PC-9 (cell line): ENCODE results near the gene GPATCH4. TPM values are rescaled to one million over a fixed set of nuclear protein-coding genes. Genes with fewer than 3 reads are reported as not detected.
A peak's percentile ranks its signal among the peaks of the same experiment; 100 is the strongest.

Experiments
- BruUV-seq: library from RNA; stranded (reverse); fragments of 400-500 nt; replicated peaks from 2 replicates; lab custom pipeline; 2021; lab: Mats Ljungman, UMichigan
- CTCF ChIA-PET: fragments of 300-600 bp; sonication (Branson Sonifier 250); formaldehyde crosslinking; loops from one replicate; lab custom pipeline; 2022; ENCODE audit warnings: antibody characterized with exemption; lab: Charles Lee
- POLR2A ChIA-PET: fragments of 300-600 bp; sonication (Branson Sonifier 250); formaldehyde crosslinking; loops from one replicate; lab custom pipeline; 2022; ENCODE audit warnings: antibody characterized with exemption; ENCODE audit not compliant: unreplicated experiment; lab: Charles Lee
- DNase-seq, 2 experiments: peaks; one replicate each; pipeline versions ENCODE4 v3.0.0 to v3.0.0-alpha.2; 2015 to 2022; ENCODE audit warnings: mixed read lengths in 1 of 2
- H2AFZ ChIP-seq: fragments of 200-600 bp; sonication (generic); 2 replicates; pipeline ENCODE4 v1.8.1; 2017; ENCODE audit warnings: antibody characterized with exemption
- H3F3A ChIP-seq: fragments of 200-600 bp; sonication (generic); 2 replicates; pipeline ENCODE4 v1.8.1; 2017; ENCODE audit warnings: antibody characterized with exemption, mild to moderate bottlenecking, low read depth; ENCODE audit not compliant: insufficient read depth
- H3K27ac ChIP-seq: fragments of 200-600 bp; sonication (generic); 2 replicates; pipeline ENCODE4 v1.6.1; 2016; ENCODE audit warnings: mixed run types
- H3K27me3 ChIP-seq: fragments of 200-600 bp; sonication (generic); 2 replicates; pipeline ENCODE4 v1.6.1; 2016; ENCODE audit warnings: low read depth, mixed run types; ENCODE audit not compliant: insufficient read depth
- H3K36me3 ChIP-seq: fragments of 200-600 bp; sonication (generic); 2 replicates; pipeline ENCODE4 v1.6.1; 2016; ENCODE audit warnings: low read depth, mixed run types
- H3K4me1 ChIP-seq: fragments of 200-600 bp; sonication (generic); replicated peaks from 2 replicates; pipeline ENCODE4 v1.6.1; 2016; ENCODE audit warnings: mixed run types; ENCODE audit not compliant: insufficient read depth
- H3K4me2 ChIP-seq: fragments of 200-600 bp; sonication (generic); 2 replicates; pipeline ENCODE4 v1.6.1; 2017; ENCODE audit warnings: mixed run types
- H3K4me3 ChIP-seq: fragments of 200-600 bp; sonication (generic); 2 replicates; pipeline ENCODE4 v1.6.1; 2016; ENCODE audit warnings: mixed run types
- H3K79me2 ChIP-seq: fragments of 200-600 bp; sonication (generic); 2 replicates; pipeline ENCODE4 v1.6.1; 2017; ENCODE audit warnings: low read depth, mixed run types
- H3K9me2 ChIP-seq: fragments of 200-600 bp; sonication (generic); 2 replicates; pipeline ENCODE4 v1.8.1; 2017; ENCODE audit warnings: mild to moderate bottlenecking; ENCODE audit not compliant: insufficient read depth
- H3K9me3 ChIP-seq: fragments of 200-600 bp; sonication (generic); 2 replicates; pipeline ENCODE4 v1.8.1; 2016; ENCODE audit warnings: low read depth; ENCODE audit not compliant: insufficient read depth
- H4K20me1 ChIP-seq: fragments of 200-600 bp; sonication (generic); 2 replicates; pipeline ENCODE4 v1.8.1; 2017; ENCODE audit not compliant: insufficient read depth
- EZH2 ChIP-seq: fragments of 200-600 bp; sonication (generic); IDR thresholded peaks from 2 replicates; pipeline ENCODE4 v1.8.0; 2017; ENCODE audit warnings: antibody characterized with exemption, low read depth
- intact Hi-C: fragments of 100-400 bp; cut with micrococcal nuclease; formaldehyde crosslinking; loops from one replicate; pipeline ENCODE4 v1.10.0; 2022; ENCODE audit not compliant: unreplicated experiment
- total RNA-seq: library from RNA; stranded (reverse); gene quantifications from 2 replicates; pipeline ENCODE4 v1.2.3, GENCODE V29; 2021
- TF ChIP-seq, protein P1 (sequence below): fragments of 200-600 bp; sonication (generic); conservative IDR thresholded peaks from 2 replicates; pipeline ENCODE4 v1.6.1; 2017; ENCODE audit warnings: mixed run types, antibody characterized with exemption, mild to moderate bottlenecking, moderate library complexity

The GPATCH4 gene
- total RNA-seq, 1 experiment from 2014 or later, result 17.5 TPM

DNA sequence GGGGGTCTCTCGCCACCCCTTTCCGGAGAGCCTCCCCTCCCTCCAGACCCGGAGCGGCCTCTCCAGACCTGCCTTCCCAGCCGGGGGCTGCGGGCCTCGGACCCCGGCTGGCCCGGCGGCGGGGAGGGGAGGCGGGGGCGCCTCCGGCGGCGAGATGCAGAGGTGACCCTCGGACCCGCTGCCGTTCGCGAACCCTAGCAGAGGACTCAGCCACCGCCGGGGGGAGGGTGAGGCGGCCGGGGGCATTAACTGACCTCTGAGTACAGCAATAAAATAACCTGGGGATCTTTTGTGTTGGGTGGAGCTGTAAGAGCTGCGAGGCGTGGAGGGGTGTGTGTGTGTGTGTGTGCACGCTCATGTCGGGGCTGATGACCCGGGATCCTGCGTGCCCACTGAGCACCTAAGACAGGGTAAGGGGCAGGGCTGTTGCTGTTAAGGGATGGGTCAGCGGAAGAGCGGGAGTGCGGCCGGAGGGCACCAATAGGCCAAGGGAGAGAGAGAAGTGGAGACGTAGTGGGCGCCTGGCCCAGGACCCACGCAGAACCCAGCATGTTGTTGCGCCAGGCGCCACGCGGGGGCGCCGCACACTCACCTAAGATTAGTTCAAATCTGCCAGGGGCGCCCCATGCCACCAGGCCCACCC lies 24.3 kb upstream of the GPATCH4 start:
- no peak overlapping the region for H3K27ac ChIP-seq
- H3K9me2 ChIP-seq, result no peaks in the 10 kb centered on the region
- no peak for TF ChIP-seq EZH2
- TF ChIP-seq, protein P1, sequence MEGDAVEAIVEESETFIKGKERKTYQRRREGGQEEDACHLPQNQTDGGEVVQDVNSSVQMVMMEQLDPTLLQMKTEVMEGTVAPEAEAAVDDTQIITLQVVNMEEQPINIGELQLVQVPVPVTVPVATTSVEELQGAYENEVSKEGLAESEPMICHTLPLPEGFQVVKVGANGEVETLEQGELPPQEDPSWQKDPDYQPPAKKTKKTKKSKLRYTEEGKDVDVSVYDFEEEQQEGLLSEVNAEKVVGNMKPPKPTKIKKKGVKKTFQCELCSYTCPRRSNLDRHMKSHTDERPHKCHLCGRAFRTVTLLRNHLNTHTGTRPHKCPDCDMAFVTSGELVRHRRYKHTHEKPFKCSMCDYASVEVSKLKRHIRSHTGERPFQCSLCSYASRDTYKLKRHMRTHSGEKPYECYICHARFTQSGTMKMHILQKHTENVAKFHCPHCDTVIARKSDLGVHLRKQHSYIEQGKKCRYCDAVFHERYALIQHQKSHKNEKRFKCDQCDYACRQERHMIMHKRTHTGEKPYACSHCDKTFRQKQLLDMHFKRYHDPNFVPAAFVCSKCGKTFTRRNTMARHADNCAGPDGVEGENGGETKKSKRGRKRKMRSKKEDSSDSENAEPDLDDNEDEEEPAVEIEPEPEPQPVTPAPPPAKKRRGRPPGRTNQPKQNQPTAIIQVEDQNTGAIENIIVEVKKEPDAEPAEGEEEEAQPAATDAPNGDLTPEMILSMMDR, result peak; percentile 92
- intact Hi-C loops, result loop anchor here (2.0 to 10.0 kb wide), 3 partner anchors 233 to 299 kb away; partner anchors contain the start of genes INSRR and LRRC71
- H3K79me2 ChIP-seq, result no peaks in the 10 kb centered on the region
- H3F3A ChIP-seq, result peaks cover 21% of the 10 kb centered on the region
- peaks cover 26% of the 10 kb centered on the region for H3K4me1 ChIP-seq
- H2AFZ ChIP-seq, result no peak overlapping the region
- POLR2A ChIA-PET, result interaction anchor here (0.5 kb wide), 1 partner anchor 73 kb away, joined by 6 read pairs; no protein-coding TSS in a partner anchor
- BruUV-seq, result no TSS peak
- H3K4me2 ChIP-seq, result 0 out of 2 replicates have a peak overlapping the region, but pooled peaks have one; percentile 15
- DNase-seq, result peak in 1 of 2 experiments; percentile 32
- no peaks in the 10 kb centered on the region for H4K20me1 ChIP-seq
- H3K36me3 ChIP-seq, result no peaks in the 10 kb centered on the region
- no peaks in the 10 kb centered on the region for H3K9me3 ChIP-seq
- CTCF ChIA-PET, result interaction anchor here (0.5 to 1.5 kb wide), 3 partner anchors 54 to 234 kb away, joined by 3 to 4 read pairs (median 4); no protein-coding TSS in a partner anchor
- peaks cover 13% of the 10 kb centered on the region; the same call in 1 of the 2 replicates for H3K27me3 ChIP-seq
- H3K4me3 ChIP-seq, result no peak overlapping the region

DNA sequence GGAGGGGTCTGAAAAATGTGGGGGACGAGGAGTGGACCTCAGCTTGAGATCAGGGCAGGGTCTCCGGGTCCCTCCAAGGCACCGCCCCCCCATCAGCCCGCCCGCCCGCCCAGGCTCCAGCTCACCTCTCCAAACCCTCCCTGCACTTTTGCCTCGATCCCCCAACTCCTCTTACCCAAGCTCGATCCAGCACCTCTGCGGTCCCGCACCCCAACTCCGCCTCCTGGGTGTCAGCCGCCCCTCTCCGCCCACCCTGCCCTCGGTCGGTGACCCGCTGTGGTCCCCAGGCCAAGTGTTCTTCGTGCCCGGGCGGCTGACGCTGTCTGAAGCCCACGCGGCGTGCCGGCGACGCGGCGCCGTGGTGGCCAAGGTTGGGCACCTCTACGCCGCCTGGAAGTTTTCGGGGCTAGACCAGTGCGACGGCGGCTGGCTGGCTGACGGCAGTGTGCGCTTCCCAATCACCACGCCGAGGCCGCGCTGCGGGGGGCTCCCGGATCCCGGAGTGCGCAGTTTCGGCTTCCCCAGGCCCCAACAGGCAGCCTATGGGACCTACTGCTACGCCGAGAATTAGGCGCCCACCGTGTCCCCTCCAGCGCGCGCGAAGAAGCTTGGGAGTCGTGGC lies 23.6 kb upstream of the GPATCH4 start:
- H3K4me1 ChIP-seq, result peaks cover 21% of the 10 kb centered on the region
- no peak for DNase-seq
- no peaks in the 10 kb centered on the region for H4K20me1 ChIP-seq
- no peaks in the 10 kb centered on the region for H3K9me3 ChIP-seq
- no peaks in the 10 kb centered on the region for H3K36me3 ChIP-seq
- no peaks in the 10 kb centered on the region for H3K79me2 ChIP-seq
- intact Hi-C loops, result loop anchor here (10.0 kb wide), 1 partner anchor 300 kb away; the partner anchor contains the start of gene LRRC71
- peaks cover 19% of the 10 kb centered on the region; the same call in 1 of the 2 replicates for H3K27me3 ChIP-seq
- H3K27ac ChIP-seq, result no peak overlapping the region
- BruUV-seq, result no TSS peak
- H3K9me2 ChIP-seq, result no peaks in the 10 kb centered on the region
- H2AFZ ChIP-seq, result no peak overlapping the region
- CTCF ChIA-PET, result interaction anchor here (0.5 to 1.5 kb wide), 4 partner anchors 55 to 303 kb away, joined by 3 to 7 read pairs (median 6); no protein-coding TSS in a partner anchor
- peak overlapping the region; percentile 74; the same call in 1 of the 2 replicates for H3K4me2 ChIP-seq
- POLR2A ChIA-PET, result interaction anchor here (0.5 kb wide), 1 partner anchor 72 kb away, joined by 6 read pairs; no protein-coding TSS in a partner anchor
- TF ChIP-seq, protein P1, result no peak
- no peak for TF ChIP-seq EZH2
- peaks cover 16% of the 10 kb centered on the region for H3F3A ChIP-seq
- no peak overlapping the region; the same call in 1 of the 2 replicates for H3K4me3 ChIP-seq
